Lung (tissue), 12 donors: ENCODE measurements around the gene SMLR1. TPM values are rescaled to one million over a fixed set of nuclear protein-coding genes. Genes with fewer than 3 reads are reported as not detected.

ENCODE experiments used
- ATAC-seq: fragments of 200-7000 bp; cut with Tn5 transposase; one replicate; pipeline ENCODE4 v1.9.1; 2020; ENCODE audit warnings: moderate number of reproducible peaks; ENCODE audit not compliant: insufficient read depth, low FRiP score
- DNase-seq, 3 donors: peaks; one replicate each; pipeline ENCODE4 v3.0.0-alpha.2; 2013 to 2017
- H3K27ac ChIP-seq, 2 donors: one replicate each; pipeline ENCODE4 v1.5.1; 2013; ENCODE audit warnings: mild to moderate bottlenecking in 2 of 2, moderate library complexity in 2 of 2, control low read depth in 1 of 2, inconsistent platforms in 1 of 2, low read depth in 1 of 2, low read length in 1 of 2
- H3K27me3 ChIP-seq, 3 donors: one replicate each; pipeline ENCODE4 v1.5.1; 2013; ENCODE audit warnings: low read length in 2 of 3; ENCODE audit not compliant: control insufficient read depth in 3 of 3, insufficient read depth in 3 of 3
- H3K36me3 ChIP-seq, 4 donors: one replicate each; pipeline ENCODE4 v1.5.1; 2013; ENCODE audit warnings: low read length in 4 of 4, mild to moderate bottlenecking in 1 of 4, moderate library complexity in 1 of 4; ENCODE audit not compliant: control insufficient read depth in 4 of 4, insufficient read depth in 4 of 4
- H3K4me1 ChIP-seq, 5 donors: one replicate each; pipeline ENCODE4 v1.5.1; 2013; ENCODE audit warnings: low read length in 5 of 5, mild to moderate bottlenecking in 2 of 5, moderate library complexity in 1 of 5; ENCODE audit not compliant: control insufficient read depth in 5 of 5, insufficient read depth in 5 of 5
- H3K4me3 ChIP-seq: one replicate; pipeline ENCODE4 v1.5.1; 2013; ENCODE audit warnings: mild to moderate bottlenecking, control low read depth, moderate library complexity
- H3K9ac ChIP-seq, 2 donors: one replicate each; pipeline ENCODE4 v1.5.1; 2013; ENCODE audit warnings: low read length in 2 of 2, control low read depth in 1 of 2; ENCODE audit not compliant: insufficient read depth in 1 of 2
- H3K9me3 ChIP-seq, 4 donors: one replicate each; pipeline ENCODE4 v1.5.1; 2013; ENCODE audit warnings: low read length in 3 of 4, mild to moderate bottlenecking in 1 of 4, moderate library complexity in 1 of 4; ENCODE audit not compliant: control insufficient read depth in 4 of 4, insufficient read depth in 3 of 4
- WGBS, 2 donors: extraction: QIAGEN DNeasy Blood & Tissue Kit; methylation state at CpG; one replicate each; pipeline ENCODE4 v1.1.7; 2013; 5-methylcytosine and 5-hydroxymethylcytosine counted together
- polyA plus RNA-seq, 2 donors: library from polyadenylated mRNA; stranded (reverse); fragments of 200-250 nt; gene quantifications; one replicate each; pipeline ENCODE4 v1.2.1, GENCODE V29; 2013
- total RNA-seq, 2 donors: library from RNA; depleted of rRNA in 1 of 2; stranded (reverse); fragments of >200 nt in 1 of 2; gene quantifications; one replicate each; pipeline ENCODE4 v1.2.1, GENCODE V29; 2014 to 2021
- TF ChIP-seq, protein P1 (sequence below): IDR thresholded peaks from 2 replicates; pipeline ENCODE4 v1.5.1; 2012; ENCODE audit warnings: mild to moderate bottlenecking; ENCODE audit errors: control extremely low read depth, extremely low read depth
- donor health status: control.
- donor health status: control.
- donor health status: Bipolar disorder and iron deficiency.
- donor health status: healthy.
- donor health status: DM: yes; HTN: yes; CAD: no.

Gene SMLR1
- total and polyA plus RNA-seq, 4 donors: not detected

DNA sequence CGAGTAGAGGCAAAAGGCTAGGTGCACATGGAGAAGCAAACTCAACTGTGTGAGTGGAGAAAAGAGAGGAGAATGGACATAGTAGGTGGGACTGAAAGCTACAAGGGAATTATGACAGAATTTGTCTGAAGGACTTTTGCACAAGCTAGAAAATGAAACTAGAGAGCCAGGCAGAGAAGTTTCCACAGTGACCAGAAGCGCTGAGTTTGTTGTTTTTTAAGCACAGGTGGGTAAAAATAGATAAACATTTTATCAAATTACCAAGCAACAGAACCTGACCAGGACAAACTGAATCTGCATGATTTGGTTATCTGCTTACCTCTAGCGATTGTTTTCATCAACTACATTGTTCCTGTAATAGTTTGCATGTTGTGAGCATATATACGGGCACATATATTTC is 38.6 kb downstream of the SMLR1 start:
- Histone ChIP-seq H3K4me1 (no peaks in the 10 kb centered on the region), H3K9ac (no peak overlapping the region), H3K36me3 (peaks cover 4 to 45% (median 12%) of the 10 kb centered on the region in 4 donors), H3K4me3 (no peak overlapping the region), H3K9me3 (no peaks in the 10 kb centered on the region), H3K27ac (no peak overlapping the region), H3K27me3 (no peaks in the 10 kb centered on the region)
- DNase-seq (no peak), ATAC-seq (no peak)
- TF ChIP-seq, protein P1, sequence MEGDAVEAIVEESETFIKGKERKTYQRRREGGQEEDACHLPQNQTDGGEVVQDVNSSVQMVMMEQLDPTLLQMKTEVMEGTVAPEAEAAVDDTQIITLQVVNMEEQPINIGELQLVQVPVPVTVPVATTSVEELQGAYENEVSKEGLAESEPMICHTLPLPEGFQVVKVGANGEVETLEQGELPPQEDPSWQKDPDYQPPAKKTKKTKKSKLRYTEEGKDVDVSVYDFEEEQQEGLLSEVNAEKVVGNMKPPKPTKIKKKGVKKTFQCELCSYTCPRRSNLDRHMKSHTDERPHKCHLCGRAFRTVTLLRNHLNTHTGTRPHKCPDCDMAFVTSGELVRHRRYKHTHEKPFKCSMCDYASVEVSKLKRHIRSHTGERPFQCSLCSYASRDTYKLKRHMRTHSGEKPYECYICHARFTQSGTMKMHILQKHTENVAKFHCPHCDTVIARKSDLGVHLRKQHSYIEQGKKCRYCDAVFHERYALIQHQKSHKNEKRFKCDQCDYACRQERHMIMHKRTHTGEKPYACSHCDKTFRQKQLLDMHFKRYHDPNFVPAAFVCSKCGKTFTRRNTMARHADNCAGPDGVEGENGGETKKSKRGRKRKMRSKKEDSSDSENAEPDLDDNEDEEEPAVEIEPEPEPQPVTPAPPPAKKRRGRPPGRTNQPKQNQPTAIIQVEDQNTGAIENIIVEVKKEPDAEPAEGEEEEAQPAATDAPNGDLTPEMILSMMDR: no peak
- WGBS, 2 donors: 95 to 96% methylated on average over 4 of the region's 4 CpGs

DNA sequence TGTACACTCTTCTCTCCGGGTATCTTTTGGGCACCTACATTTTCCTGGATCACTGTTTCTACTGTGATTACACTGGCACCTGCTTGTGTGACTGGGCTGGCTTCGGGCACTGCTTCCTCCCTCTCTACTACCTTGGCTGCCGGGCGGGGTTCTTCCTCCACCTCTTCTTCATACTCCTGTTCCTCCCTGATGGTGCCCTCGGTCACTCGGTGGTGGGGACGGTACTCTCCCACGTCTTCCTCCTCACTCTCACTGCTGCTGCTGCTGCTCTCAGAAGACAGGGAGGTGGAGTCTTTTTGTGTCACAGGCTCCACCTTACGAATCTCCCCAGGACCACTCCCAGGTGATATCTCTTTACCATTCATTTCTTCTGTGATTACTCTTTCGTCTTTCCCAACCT is 42.5 kb downstream of the SMLR1 start:
- no peak for DNase-seq
- TF ChIP-seq, protein P1: no peak
- H3K36me3 ChIP-seq: peaks cover 0 to 32% (median 5%) of the 10 kb centered on the region in 4 donors
- no peaks in the 10 kb centered on the region for H3K27me3 ChIP-seq
- WGBS, 2 donors: 94 to 95% methylated on average over 10 of the region's 10 CpGs
- no peak overlapping the region for H3K4me3 ChIP-seq
- no peak overlapping the region for H3K27ac ChIP-seq
- H3K4me1 ChIP-seq: no peaks in the 10 kb centered on the region
- H3K9ac ChIP-seq: no peak overlapping the region
- no peak for ATAC-seq
- no peaks in the 10 kb centered on the region for H3K9me3 ChIP-seq

DNA sequence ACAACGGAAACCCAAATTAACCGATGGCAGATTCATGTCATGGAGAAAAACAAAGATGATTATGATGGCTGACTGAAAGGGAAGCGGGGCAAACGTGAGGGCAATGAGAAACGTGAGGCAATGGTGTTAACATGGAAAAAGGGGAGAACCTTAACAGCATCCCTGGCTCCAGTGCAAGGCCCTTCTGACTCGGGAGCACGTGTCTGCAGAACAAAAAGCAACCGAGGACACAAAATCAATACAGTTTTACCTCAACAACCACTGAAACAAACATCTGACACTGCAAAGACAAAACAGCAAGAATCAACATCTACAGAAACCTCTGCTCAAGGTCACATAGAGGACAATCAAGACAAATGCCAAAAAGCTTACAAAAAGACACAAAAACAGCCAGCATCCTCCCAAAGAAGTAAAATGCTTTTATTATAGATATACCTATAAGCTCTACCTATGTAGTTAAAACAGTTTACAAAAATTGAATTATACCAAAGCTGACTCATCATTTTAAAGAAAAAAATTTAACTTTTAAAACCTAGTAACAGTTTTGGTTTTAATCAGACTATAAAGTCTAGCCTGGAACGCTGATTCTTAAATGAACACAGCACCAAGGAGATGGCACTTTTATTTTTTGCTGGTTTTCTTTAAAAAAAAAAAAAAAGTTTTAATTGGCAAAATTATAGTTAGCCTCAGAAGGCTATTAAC is 43.1 kb downstream of the SMLR1 start:
- DNase-seq (no peak), ATAC-seq (no peak)
- no peaks in the 10 kb centered on the region for H3K4me1 ChIP-seq
- no peak overlapping the region for H3K4me3 ChIP-seq
- TF ChIP-seq, protein P1: no peak
- H3K27ac ChIP-seq: no peak overlapping the region
- 92% methylated on average over 9 of the region's 9 CpGs for WGBS, 2 donors
- H3K9ac ChIP-seq: no peak overlapping the region
- H3K27me3 ChIP-seq: no peaks in the 10 kb centered on the region
- H3K36me3 ChIP-seq: peaks cover 0 to 31% (median 4%) of the 10 kb centered on the region in 4 donors
- H3K9me3 ChIP-seq: no peaks in the 10 kb centered on the region
